K562 (cell line): ENCODE measurements around the gene AJUBA.

ENCODE experiments used
- E2F5 ChIP-seq: sonication (generic); formaldehyde crosslinking; IDR thresholded peaks from 2 replicates; pipeline ENCODE4 v1.8.0; 2022; ENCODE audit warnings: mild to moderate bottlenecking, missing genetic modification reagents
- MTA3 ChIP-seq: fragments of 450-650 bp; formaldehyde crosslinking; IDR thresholded peaks from 2 replicates; pipeline ENCODE4 v1.6.1; 2017; ENCODE audit warnings: mild to moderate bottlenecking, borderline replicate concordance
- POLR2A ChIP-seq: fragments of 450-650 bp; conservative IDR thresholded peaks from 2 replicates; pipeline ENCODE4 v1.6.1; 2016
- POLR2AphosphoS5 ChIP-seq: IDR thresholded peaks from 2 replicates; pipeline ENCODE4 v1.6.1; 2011; ENCODE audit warnings: mild to moderate bottlenecking, low read depth, low read length, moderate library complexity; ENCODE audit not compliant: control insufficient read depth, insufficient read depth
- SIN3A ChIP-seq, 2 experiments: fragments of 150-350 bp in 1 of 2; IDR thresholded peaks; 2 replicates each; pipeline ENCODE4 v1.6.1; 2011 to 2016; ENCODE audit warnings: borderline replicate concordance in 2 of 2, low read depth in 2 of 2, low read length in 2 of 2, mild to moderate bottlenecking in 2 of 2, moderate library complexity in 2 of 2; ENCODE audit not compliant: control insufficient read depth in 1 of 2
- ZFP91 ChIP-seq: sonication (generic); formaldehyde crosslinking; IDR thresholded peaks from 2 replicates; pipeline ENCODE4 v1.8.0; 2022; ENCODE audit warnings: mild to moderate bottlenecking, missing genetic modification reagents
- ZNF121 ChIP-seq: sonication (generic); formaldehyde crosslinking; conservative IDR thresholded peaks from 2 replicates; pipeline ENCODE4 v1.8.0; 2022; ENCODE audit warnings: missing genetic modification reagents
- ZNF639 ChIP-seq, 2 experiments: fragments of 200-800 bp in 1 of 2; sonication (Bioruptor generic) in 1 of 2; sonication (generic) in 1 of 2; formaldehyde crosslinking in 1 of 2; IDR thresholded peaks in 1 of 2; conservative IDR thresholded peaks in 1 of 2; 2 replicates each; pipeline versions ENCODE4 v1.5.0 to v1.6.1; 2016 to 2020; ENCODE audit warnings: missing compliant biosample characterization in 1 of 2, missing genetic modification characterization in 1 of 2, missing genetic modification reagents in 1 of 2

GRCh38 chr14:22935156-22935555 lies 47.2 kb downstream of the AJUBA start:
- TF ChIP-seq MTA3 (no peak), ZNF639 (CRISPR knock-in tag; conservative IDR thresholded peaks at IDR 0.05 in 1 of 2, IDR thresholded peaks at IDR 0.05 in 1 of 2) (no peak), POLR2AphosphoS5 (no peak), E2F5 (no peak), SIN3A (IDR thresholded peaks at IDR 0.05; ENCODE audit: borderline replicate concordance in 2 of 2, control insufficient read depth in 1 of 2, low read depth in 2 of 2, low read length in 2 of 2) (no peak), POLR2A (no peak), ZNF121 (no peak), ZFP91 (CRISPR knock-in tag) (no peak)
